ENCODE data around the gene SF3B1. TPM values are rescaled to one million over a fixed set of nuclear protein-coding genes. Genes with fewer than 3 reads are reported as not detected.
A peak's percentile ranks its signal among the peaks of the same experiment; 100 is the strongest.
"Not testable (repeated sequence)": the region's sequence is repeated elsewhere in the genome, so short reads cannot be mapped to it uniquely, and the experiment has no call there.

Gene SF3B1
- polyA plus RNA-seq, 3 donors: 105 to 494 (median 152) TPM

DNA sequence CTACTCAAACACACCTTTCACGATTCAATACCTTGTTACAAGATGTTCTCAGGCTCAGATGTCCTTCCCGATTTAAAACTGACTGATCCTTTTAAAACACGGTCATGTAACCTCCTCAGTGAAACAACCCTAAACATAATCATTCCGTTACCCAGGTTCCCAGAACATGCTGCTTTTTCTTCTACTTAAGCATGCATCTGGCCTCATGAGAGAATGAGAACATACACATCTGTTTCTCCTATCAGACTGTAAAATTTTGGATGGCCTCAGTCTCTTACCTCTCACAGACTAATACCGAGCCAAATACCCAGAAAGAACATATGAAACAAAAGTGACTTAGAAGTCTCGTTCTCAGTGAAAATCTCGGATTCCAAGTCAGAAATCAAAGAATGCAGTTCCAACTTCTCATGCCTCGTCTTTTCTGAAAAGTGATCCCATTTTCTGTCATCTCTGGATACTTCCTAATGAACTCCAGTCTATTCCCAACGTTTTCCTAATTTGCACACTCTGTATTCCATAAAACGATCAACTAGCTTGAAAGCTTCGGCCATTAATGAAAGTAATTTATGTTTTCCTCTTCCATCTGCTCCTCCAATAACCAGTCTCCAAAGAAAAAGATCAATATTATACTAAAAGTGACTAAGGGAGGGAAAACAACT lies 919 bp downstream of the SF3B1 start:
- no peaks in the 10 kb centered on the region for H3K9me3 Mint-ChIP-seq
- H3K4me3 Mint-ChIP-seq: peak overlapping the region; percentile 95 to 99
- TF ChIP-seq, protein P1, sequence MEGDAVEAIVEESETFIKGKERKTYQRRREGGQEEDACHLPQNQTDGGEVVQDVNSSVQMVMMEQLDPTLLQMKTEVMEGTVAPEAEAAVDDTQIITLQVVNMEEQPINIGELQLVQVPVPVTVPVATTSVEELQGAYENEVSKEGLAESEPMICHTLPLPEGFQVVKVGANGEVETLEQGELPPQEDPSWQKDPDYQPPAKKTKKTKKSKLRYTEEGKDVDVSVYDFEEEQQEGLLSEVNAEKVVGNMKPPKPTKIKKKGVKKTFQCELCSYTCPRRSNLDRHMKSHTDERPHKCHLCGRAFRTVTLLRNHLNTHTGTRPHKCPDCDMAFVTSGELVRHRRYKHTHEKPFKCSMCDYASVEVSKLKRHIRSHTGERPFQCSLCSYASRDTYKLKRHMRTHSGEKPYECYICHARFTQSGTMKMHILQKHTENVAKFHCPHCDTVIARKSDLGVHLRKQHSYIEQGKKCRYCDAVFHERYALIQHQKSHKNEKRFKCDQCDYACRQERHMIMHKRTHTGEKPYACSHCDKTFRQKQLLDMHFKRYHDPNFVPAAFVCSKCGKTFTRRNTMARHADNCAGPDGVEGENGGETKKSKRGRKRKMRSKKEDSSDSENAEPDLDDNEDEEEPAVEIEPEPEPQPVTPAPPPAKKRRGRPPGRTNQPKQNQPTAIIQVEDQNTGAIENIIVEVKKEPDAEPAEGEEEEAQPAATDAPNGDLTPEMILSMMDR (IDR thresholded peaks at IDR 0.05): no peak
- H3K27ac Mint-ChIP-seq: peak overlapping the region; percentile 100
- intact Hi-C loops (cut with micrococcal nuclease): loop anchor here (1.0 to 5.0 kb wide), 2 partner anchors 19 to 83 kb away; partner anchors contain the start of genes COQ10B (in 1 of the 2) and MOB4 (in 1 of the 2)
- Histone ChIP-seq H3K9ac (ENCODE audit: insufficient read depth, low read length, poor library complexity, severe bottlenecking) (peak overlapping the region; percentile 98), H2AFZ (ENCODE audit: insufficient read depth, low read depth, low read length, poor library complexity, severe bottlenecking) (peak overlapping the region; percentile 94), H3K9me3 (replicated peaks in 1 of 2; ENCODE audit: control insufficient read depth in 1 of 2, insufficient read depth in 1 of 2, low read length in 2 of 2) (no peaks in the 10 kb centered on the region), H3K27me3 (ENCODE audit: control insufficient read depth in 2 of 2, insufficient read depth in 2 of 2, low read length in 2 of 2) (no peaks in the 10 kb centered on the region), H3K4me3 (replicated peaks in 1 of 3; ENCODE audit: low read depth in 2 of 3, low read length in 3 of 3) (peak overlapping the region; percentile 73 to 96 (median 91)), H4K20me1 (ENCODE audit: insufficient read depth, low read length) (peaks cover 41% of the 10 kb centered on the region), H3K36me3 (replicated peaks in 1 of 2; ENCODE audit: control insufficient read depth in 1 of 2, insufficient read depth in 2 of 2, low read length in 2 of 2) (peaks cover 4 to 10% of the 10 kb centered on the region in 2 donors), H3K4me2 (replicated peaks; ENCODE audit: extremely low read depth, low read length, poor library complexity, severe bottlenecking) (peak overlapping the region; percentile 84), H3K27ac (ENCODE audit: low read depth in 1 of 2, low read length in 2 of 2) (peak overlapping the region; percentile 96 to 99), H3K79me2 (ENCODE audit: insufficient read depth, low read length) (peaks cover 74% of the 10 kb centered on the region), H3K4me1 (ENCODE audit: control insufficient read depth in 1 of 2, insufficient read depth in 2 of 2, low read length in 2 of 2) (peaks cover 40 to 43% of the 10 kb centered on the region in 2 donors)
- peaks cover 45% of the 10 kb centered on the region for H3K4me1 Mint-ChIP-seq
- no peaks in the 10 kb centered on the region for H3K27me3 Mint-ChIP-seq (ENCODE audit: low read depth in 3 of 3)
- 0% methylated on average over 9 of the region's 11 CpGs for WGBS (ENCODE audit: insufficient coverage)
- DNase-seq: no peak
- H3K36me3 Mint-ChIP-seq: peaks cover under 1 to 3% of the 10 kb centered on the region in 2 donors

DNA sequence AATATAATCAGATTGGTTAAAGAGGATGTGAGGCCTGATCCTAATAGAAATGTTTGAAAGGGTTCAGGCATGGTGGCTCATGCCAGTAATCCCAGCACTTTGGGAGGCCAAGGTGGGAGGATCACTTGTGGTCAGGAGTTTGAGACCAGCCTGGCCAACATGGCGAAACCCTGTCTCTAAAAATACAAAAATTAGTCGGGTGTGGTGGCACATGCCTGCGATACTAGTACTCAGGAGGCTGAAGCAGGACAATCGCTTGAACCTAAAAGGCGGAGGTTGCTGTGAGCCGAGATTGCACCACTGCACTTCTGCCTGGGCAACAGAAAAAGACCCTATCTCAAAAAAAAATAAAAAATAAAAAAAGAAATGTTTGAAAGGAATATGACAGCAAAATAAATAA lies 2.3 kb downstream of the SF3B1 start:
- peak overlapping the region; percentile 84 for H3K4me2 ChIP-seq (replicated peaks; ENCODE audit: extremely low read depth, low read length, poor library complexity, severe bottlenecking)
- H3K4me1 ChIP-seq (ENCODE audit: control insufficient read depth in 1 of 2, insufficient read depth in 2 of 2, low read length in 2 of 2): peaks cover 40 to 43% of the 10 kb centered on the region in 2 donors
- intact Hi-C loops (cut with micrococcal nuclease): loop anchor here in 1 of 2 donors (5.0 kb wide), 1 partner anchor 85 kb away; the partner anchor contains the start of gene MOB4
- H3K27me3 ChIP-seq (ENCODE audit: control insufficient read depth in 2 of 2, insufficient read depth in 2 of 2, low read length in 2 of 2); H3K9me3 ChIP-seq (replicated peaks in 1 of 2; ENCODE audit: control insufficient read depth in 1 of 2, insufficient read depth in 1 of 2, low read length in 2 of 2); H3K9ac ChIP-seq (ENCODE audit: insufficient read depth, low read length, poor library complexity, severe bottlenecking); DNase-seq; H3K36me3 Mint-ChIP-seq; H3K27me3 Mint-ChIP-seq (ENCODE audit: low read depth in 3 of 3); H3K9me3 Mint-ChIP-seq; H2AFZ ChIP-seq (ENCODE audit: insufficient read depth, low read depth, low read length, poor library complexity, severe bottlenecking): not testable (repeated sequence)
- peaks cover 54% of the 10 kb centered on the region for H3K4me1 Mint-ChIP-seq
- peak overlapping the region in 1 of 2 donors; percentile 11 for H3K4me3 Mint-ChIP-seq
- peaks cover 87% of the 10 kb centered on the region for H3K79me2 ChIP-seq (ENCODE audit: insufficient read depth, low read length)
- WGBS (ENCODE audit: insufficient coverage): no CpG with 5 or more reads among the region's 6 CpGs
- peak overlapping the region in 4 of 7 donors; percentile 41 to 78 (median 53) for H3K27ac Mint-ChIP-seq
- peak overlapping the region in 1 of 3 experiments; percentile 96 for H3K4me3 ChIP-seq (replicated peaks in 1 of 3; ENCODE audit: low read depth in 2 of 3, low read length in 3 of 3)
- H3K36me3 ChIP-seq (replicated peaks in 1 of 2; ENCODE audit: control insufficient read depth in 1 of 2, insufficient read depth in 2 of 2, low read length in 2 of 2): peaks cover 4 to 18% of the 10 kb centered on the region in 2 donors
- peak overlapping the region; percentile 30 to 53 for H3K27ac ChIP-seq (ENCODE audit: low read depth in 1 of 2, low read length in 2 of 2)
- H4K20me1 ChIP-seq (ENCODE audit: insufficient read depth, low read length): peaks cover 55% of the 10 kb centered on the region

Measured in CD14-positive monocyte (primary cell).